GM19238 (cell line): ENCODE data around the gene MACROD2.

Experiments used
- DNase-seq: peaks from one replicate; pipeline ENCODE4 v3.0.0; 2011; ENCODE audit warnings: low spot score; ENCODE audit not compliant: insufficient read length

Gene MACROD2

DNA sequence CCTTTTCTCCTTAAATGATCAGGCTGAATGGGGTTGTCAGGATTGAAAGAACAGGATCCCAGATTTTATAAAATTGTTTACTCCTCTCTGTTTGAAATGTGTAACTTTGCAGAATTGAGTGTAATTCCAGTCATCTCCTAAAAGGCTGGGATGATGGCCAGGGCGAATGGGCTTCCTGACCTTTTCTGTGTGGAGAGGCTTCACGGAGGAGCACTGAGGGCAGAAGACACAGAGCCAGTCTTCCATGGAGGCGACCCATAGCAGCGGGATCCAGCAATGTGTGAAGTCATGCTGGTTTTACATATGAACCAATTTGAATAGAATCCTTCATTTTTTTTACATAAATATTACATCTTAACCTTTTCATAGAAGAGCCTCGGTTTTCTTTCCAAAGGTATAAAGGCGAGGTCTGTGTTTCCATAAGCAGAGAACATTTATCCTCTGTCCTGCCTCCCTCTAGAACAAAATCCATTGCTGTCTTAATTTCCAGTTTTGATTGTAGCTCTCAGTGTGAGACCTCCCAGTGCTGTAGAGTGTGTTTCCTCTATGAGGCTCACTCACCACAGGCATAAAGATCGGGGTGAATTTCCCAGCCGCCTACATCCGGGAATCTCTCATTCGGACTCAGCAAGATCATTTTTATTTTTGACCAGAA, 711.8 kb downstream of the MACROD2 start:
- no peak for DNase-seq

DNA sequence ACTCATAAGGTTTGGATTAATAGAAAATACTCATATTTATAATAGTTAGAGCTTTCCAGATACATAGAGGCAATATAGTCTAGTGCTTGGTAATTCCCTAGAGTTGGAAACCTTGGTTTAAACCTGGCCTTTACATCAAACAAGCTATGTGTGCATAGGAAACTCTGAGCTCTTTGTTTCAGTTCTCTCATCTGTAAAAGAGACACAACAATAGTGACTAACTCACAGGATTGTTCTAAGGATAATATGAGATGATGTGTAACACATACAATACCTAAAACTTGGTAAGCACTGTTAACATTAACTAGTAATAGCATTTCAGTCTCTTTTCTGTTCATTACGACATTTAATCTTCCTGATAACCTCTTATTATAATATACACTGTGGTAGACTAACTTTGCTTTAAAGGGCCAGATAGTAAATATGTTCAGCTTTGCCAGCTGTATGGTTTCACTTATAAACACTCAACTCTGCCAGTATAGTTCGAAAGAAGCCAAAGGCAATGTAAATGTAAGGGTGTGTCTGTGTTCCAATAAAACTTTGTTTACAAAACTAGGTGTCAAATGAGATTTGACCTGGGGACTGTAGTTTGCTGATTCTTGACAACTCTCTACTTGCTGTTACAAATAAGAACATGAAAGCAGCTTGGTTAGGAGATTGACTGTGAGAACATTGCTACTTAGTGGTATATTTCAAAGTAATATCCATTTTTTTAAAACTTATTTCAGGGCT, 712.7 kb downstream of the MACROD2 start:
- no peak for DNase-seq

DNA sequence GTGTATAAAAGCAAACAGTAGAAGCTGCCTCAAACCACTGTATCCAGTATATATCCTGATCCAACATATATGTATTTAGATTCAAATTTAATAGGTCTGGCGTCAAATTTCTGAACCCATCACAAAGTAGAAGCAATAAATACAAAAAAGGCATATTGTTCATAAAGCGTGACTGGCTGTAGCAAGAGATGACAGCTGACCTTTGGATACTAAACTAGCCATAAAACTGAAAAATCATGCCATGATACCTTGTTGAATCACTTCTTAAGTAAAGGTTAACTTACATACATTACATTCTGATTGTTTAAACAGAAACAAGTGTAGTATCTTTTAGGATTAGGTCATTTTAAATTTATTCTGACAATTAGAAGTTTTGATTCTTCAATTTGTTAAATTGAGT, 714.1 kb downstream of the MACROD2 start:
- DNase-seq = no peak

DNA sequence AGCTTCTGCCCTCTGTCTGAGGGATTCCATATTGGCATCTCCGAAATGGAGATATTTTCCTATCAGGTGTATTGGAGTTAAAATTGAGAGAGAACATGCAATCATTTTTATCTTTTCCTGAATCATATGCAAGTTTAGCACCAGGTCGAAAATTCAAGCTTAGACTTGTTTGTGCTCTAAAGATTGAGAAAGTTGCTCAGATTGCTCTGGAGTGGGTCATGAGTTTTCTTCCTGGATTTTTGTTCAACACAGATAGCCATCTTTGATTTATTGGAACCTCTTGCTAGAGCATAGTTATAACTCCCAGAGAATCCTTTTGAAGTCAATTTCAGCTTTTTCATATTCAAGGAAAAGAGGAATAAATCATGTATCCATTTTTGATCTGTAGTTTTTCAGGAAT, 715.6 kb downstream of the MACROD2 start:
- DNase-seq = no peak

DNA sequence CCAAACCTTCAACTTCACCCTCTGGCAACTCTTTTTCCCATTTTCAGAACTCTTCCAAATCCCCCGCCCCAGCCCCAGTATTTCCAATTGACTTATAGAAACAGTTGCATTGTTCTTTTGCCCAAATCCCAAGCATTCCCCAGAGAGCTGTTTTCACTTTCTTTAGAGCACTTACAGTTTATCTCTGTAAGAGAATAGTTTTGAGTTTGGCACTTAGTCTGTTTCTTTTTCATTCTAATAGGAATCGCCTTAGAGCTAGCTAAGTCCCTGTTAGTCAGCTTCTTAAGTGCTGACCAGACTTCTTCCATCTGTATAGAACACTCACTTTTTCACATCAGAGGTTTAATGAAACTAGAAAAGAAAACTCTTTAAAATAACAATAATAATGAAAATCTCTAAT, 716.3 kb downstream of the MACROD2 start:
- DNase-seq = no peak

DNA sequence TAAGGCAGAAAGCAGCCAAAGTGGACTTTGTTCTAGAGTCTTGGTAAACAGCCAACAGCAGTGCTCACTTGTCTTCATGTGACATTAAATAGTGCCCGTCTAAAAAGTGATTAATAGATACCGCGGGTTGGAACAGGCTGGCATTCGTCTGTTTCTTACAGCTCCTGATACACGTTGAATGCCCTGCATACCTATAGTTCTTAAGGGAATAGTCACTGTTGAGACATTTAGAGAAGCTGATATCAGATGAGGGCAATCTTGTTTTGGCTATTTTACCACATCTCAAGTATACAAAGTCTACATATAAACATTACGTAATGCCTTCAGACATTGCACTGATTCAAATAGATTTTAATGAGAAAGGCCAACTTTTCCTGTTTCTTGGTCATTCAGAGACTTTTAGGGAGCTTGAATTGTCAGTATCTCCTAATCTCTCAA, 717.0 kb downstream of the MACROD2 start:
- DNase-seq = no peak

DNA sequence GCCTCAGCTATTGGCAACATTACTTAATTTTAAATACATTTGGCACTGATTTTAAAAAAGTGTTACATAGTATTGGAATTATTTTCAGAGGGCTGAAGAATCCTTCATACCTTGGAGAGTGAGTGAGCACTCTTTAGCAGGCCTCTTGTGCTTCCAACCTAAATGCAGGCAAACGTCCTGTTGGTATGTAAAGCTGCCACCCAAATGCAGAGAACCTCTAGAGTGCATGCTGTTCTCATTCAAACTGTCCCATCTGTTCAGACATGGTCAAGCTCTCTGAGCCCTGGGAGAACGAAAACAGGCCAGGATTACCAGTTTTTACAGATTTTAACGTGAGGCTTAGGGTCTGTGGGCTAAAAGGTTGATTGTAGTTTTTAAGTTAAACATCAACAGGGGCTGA, 720.1 kb downstream of the MACROD2 start:
- no peak for DNase-seq

DNA sequence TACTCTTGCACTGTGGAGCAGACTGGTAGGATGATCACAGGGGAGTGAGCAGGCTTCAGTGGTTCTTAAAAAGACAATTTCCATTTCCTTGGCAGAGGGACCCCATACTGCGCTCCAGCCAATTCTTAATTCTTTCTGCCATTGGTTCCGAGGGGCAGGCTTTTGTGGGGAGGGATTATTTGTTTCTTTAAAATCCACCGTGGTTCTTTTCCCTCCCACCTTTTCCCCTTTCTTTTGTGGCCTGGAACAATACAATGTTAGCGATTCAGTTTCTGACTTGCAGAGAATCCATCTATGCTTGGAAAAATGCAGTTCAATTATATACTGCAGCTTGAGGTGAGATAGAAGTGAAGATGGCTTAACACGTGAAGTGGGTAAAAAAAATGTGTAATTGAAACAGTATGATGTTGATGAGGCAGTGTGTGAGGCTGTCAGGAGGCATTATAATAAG, 721.1 kb downstream of the MACROD2 start:
- DNase-seq = no peak

DNA sequence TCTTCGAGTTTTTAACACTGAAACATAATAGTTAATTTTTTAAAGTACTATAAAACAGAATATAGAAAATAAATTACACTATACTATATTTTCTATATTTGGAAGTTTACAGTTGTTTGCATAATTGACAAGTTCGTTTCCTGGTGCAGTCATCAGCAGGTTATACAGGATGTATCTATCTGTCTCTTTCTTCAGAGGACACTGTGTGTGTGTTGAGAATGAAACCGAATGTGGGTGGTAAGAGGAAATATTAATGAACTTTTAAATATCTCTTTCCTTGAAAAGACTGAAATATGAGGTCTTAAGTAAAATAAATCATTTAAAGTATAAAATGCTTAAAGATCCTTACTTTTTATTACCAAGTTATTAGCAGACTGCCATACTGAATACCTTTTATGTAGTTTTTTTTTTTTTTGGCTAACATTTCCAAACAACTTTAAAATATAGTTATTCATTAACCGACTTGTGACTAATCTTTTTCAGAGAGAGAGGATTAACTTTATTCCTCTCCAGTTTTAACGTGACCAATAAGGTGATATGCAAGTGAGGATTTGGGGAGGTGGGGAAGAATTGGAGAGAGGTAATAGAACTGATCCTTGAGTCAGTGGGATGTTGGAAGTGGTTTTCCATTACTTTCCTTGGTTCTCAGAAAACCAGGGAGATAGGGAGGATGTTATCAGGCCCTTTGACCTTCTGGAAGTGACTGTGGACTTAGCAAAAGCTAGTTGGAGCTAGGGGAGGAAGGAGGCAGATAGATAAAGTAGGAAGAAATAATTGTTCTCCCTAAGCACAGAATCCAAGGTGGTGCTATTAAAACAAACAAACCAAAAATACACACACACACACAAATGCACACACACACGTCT, 722.1 kb downstream of the MACROD2 start:
- DNase-seq = no peak

DNA sequence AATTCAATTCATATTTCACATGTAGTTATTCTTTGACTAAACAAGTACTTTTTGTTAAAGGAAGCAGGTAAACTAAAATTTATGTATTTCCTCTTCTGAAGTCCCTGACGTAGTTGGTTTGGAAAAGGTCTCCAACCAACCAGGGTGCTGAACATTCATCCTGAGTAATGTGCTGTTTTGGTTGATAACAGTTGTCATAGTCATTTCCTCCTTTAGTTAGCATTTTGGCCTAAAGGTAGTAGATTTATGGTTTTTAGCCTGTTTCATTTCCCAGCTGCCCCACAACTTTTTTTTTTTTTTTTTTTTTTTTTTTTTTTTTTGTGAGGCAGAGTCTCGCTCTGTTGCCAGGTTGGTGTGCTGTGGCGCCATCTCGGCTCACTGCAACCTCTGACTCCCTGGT, 724.9 kb downstream of the MACROD2 start:
- no peak for DNase-seq

DNA sequence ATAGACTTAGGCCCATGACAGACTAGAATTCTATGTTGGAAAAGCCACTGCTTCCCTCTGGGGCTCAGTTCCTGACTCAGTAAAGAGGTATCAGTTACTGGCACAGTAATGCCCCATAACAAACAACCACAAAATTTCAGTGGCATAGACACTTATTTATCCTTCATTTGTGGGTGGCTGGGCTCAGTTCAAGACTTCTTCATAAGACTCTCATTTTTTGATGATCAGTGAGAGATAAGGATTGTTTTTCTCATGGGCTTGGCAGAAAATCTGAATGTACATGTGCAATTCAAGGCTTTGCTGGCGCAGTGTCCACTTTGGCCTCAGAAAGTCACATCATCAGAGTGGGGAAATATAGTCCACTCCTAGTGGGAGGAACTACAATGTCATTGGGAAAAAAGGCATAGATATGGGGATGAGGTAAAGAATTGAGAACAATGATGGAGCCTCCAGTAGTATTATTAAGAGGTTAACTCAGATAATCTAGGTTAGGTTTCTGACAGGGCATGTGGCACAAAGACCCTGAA, 726.7 kb downstream of the MACROD2 start:
- DNase-seq = no peak

DNA sequence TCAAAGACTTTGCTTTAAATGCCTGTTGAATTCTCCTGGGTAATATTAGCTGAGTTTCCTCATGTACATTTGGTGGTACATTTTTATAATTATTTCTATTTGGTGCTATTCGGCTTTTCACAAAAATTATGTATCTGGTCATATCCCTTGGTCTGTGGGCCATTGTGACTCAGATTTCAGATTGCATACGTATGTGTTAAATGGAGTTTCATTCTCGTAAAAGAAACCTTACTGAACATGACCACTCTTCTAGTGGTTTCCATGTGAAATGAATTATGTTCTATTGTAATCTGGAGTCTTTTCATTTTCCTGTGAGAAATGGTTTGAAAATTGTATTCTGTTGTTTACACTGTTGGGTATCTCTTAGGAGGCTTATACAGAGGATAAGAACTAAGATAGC, 728.3 kb downstream of the MACROD2 start:
- no peak for DNase-seq

DNA sequence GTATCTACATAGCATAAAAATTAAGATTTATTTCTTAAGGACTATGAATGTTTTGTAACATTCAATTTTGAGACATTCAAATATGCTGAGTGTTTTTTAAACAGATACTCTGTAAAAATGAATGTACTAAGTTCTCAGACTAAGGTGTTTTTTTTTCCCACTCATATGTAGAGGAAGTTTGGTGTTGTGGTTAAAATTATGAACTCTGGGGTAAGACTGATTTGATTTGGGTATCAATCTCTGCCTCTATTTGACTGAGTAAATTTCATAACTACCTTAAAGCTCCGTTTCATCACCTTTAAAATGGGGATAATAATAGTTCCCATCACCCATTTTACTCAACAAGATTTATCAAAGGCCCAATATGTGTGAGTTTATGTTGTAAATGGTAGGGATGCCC, 728.7 kb downstream of the MACROD2 start:
- DNase-seq = no peak

DNA sequence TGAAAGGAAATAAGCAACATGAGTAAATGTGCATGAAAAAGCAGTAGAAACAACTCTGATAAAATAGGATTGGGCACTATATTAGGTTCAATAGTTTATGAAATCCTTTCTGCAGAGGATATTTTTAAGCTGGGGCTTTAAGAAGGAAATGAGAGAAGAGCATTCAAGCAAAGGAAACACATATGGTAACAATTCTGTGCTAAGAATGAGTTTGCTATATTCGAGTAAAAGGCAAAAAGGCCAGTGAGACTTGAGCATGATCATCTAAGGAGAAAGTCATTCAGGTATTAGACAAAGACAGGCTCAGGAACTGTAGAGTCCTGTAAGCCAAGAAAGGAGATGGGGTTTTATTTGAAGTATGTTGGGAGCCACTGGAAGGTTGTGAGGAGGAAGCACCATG, 729.2 kb downstream of the MACROD2 start:
- DNase-seq = no peak

DNA sequence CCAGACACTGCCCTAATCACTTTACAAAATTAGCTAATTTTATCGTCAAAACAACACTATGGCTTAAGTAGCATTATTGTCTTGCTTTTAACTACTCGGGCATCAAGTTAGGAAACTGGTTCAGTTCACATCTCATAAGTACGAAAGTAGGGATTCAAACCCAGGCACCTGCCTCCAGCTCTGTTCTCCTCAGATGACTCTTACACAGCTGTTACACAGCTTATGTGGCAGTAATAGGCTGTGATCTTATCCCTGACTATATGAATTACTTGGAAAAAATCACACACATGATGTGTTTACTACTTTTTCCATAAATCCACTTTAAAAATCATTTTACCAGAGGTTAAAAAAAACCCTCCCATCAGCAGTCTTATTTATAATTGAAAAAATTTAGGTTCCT, 731.3 kb downstream of the MACROD2 start:
- no peak for DNase-seq

DNA sequence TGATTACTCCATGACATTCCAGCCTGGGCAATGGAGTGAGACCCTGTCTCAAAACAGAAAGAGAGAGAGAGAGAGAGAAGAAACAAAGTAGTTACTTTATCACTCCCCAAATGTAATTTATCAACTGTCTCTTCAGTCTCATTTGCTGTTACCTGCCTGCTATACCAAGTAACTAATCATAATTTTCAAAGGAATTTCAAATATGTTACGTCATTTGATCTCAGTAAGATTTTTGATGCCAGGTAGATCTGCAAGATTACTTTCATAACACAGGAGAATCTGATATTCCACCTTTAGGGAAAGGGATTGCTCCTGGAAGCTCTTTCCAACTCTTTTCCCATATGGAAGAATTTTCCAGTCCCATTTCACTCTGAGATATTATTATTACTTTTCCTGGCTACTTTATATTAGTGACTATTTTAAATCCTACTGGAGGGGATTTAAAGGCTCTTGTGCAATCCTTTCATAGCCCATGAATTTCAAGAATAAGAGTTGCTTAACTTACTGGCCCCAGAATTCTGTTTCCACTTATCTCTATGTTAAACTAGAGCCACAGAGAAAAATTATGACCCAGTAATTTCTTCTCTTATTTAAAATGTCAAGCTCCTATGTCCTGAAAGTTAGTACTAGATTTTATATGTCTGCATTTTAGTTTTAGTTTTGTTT, 732.3 kb downstream of the MACROD2 start:
- DNase-seq = no peak

DNA sequence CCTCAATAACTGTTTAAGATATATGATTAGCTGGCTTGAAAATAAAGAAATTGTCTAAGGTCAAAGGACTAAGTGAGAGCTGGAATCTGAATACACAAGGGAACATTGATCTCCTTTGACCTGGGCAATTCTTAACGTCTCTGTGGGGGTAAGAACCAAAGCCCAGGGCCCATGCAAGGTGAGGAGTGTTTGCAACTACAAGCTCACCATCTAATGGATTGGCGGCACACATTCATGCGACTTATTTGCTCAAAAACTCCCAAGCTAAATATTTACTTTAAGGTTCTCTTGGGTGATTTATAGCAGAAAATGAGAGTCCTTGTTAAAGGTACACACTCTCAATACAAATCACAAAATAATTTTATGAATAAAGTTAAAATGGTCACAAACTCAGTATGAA, 734.1 kb downstream of the MACROD2 start:
- no peak for DNase-seq

DNA sequence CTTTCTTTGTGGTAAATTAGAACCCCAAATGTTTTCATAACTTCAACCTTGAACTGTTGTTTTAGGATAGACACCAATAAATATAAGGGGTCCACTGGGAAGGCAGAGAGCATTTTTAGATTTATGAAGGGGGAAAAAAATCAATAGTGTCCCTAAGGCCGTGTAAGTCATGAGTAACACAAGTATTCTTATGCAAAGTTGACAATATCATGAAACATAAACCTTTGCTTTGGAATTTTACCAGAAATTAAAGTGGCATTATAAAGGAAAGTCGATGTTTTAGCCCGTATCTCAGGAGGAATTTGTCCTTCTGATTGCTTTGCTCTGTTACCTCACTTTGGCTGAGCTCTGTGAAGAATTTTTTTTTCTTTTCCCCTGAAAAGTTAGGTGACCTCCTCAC, 737.0 kb downstream of the MACROD2 start:
- no peak for DNase-seq

DNA sequence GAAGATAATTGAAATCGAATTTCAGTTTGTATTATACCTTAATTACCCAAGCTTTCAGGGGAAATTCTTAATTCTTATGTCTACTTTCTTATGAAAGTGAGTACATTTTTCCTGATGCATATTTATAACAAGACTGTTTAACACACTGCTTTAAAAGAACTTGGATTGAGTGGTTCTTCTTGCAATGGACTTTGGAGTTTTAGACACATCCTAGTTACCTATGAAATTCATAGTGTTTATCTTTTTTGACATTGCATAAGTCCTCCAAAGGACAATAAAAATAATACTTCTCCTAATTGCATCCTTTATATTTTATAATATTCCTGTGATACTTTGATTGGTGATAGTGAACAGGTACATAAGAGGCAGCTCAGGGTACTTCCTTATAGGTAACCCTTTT, 737.7 kb downstream of the MACROD2 start:
- DNase-seq = no peak

DNA sequence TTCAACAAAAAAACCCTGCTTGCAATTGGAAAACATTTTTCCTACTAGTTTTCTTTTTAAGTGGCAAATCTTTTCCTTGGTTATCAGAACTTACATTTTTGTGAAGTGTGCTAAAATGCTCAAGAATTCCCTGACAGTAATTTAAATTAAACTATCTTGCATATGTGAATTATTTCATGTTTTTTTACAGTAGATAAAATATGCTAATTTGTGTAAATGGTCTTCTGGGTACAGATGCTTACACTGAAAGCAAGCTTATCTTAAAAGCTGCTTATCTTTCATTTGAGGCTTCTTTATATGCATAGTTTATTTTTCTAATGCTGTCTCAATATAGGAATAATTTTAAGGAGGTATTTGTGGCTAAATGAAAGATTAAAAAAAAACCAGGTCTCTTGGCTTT, 745.1 kb downstream of the MACROD2 start:
- DNase-seq = no peak

DNA sequence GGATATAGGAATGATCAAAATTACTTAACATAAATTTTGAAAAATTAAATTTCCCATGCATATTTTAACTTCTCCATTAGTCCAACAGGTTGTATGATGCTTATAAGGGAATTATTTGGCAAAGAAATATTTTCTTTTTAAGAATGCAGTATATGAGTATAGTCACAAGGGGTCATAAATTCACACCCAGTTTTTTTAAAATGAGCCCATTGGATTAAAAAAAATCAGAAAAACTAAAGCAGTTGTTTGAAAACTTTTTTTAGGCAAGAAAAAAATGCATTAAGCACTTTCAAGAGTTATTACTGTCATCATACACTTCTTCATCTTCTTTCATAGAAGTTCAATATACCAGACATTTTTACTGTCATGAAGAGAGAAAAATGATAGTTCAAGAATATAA, 746.3 kb downstream of the MACROD2 start:
- no peak for DNase-seq
